Stomach (tissue), 9 donors: ENCODE measurements around the gene RNLS. TPM values are rescaled to one million over a fixed set of nuclear protein-coding genes. Genes with fewer than 3 reads are reported as not detected.
A peak's percentile ranks its signal among the peaks of the same experiment; 100 is the strongest.

Source experiments
- DNase-seq, 2 donors: peaks; one replicate each; pipeline versions ENCODE4 v3.0.0 to v3.0.0-alpha.2; 2013 to 2019
- H3K27ac ChIP-seq, 5 donors: fragments of 200-600 bp in 4 of 5; sonication (generic) in 4 of 5; one replicate each; pipeline ENCODE4 v1.5.1; 2013 to 2019; ENCODE audit warnings: mild to moderate bottlenecking in 1 of 5, moderate library complexity in 1 of 5
- H3K27me3 ChIP-seq, 3 donors: fragments of 200-600 bp; sonication (generic); one replicate each; pipeline ENCODE4 v1.5.1; 2017 to 2019; ENCODE audit warnings: mixed run types in 1 of 3
- H3K36me3 ChIP-seq, 4 donors: fragments of 200-600 bp; sonication (generic); 1 replicate in 3 of 4; 2 replicates in 1 of 4; pipeline ENCODE4 v1.5.1; 2016 to 2019
- H3K4me1 ChIP-seq, 4 donors: fragments of 200-600 bp; sonication (generic); one replicate each; pipeline ENCODE4 v1.5.1; 2016 to 2019
- H3K4me3 ChIP-seq, 4 donors: fragments of 200-600 bp; sonication (generic) in 3 of 4; one replicate each; pipeline ENCODE4 v1.5.1; 2016 to 2019; ENCODE audit warnings: mild to moderate bottlenecking in 1 of 4
- H3K9me3 ChIP-seq, 4 donors: fragments of 200-600 bp; sonication (generic); one replicate each; pipeline ENCODE4 v1.5.1; 2016 to 2019
- CTCF ChIP-seq, 7 experiments: fragments of 450-650 bp in 4 of 7; fragments of 200-600 bp in 3 of 7; sonication (generic) in 3 of 7; IDR thresholded peaks; one replicate each; pipeline ENCODE4 v1.5.1; 2016 to 2019; ENCODE audit warnings: antibody characterized with exemption in 7 of 7, control low read depth in 2 of 7, mild to moderate bottlenecking in 1 of 7
- EP300 ChIP-seq: sonication (generic); formaldehyde crosslinking; IDR thresholded peaks from one replicate; pipeline ENCODE4 v1.6.1; 2017; ENCODE audit warnings: antibody characterized with exemption
- POLR2A ChIP-seq, 4 donors: fragments of 450-650 bp; IDR thresholded peaks; one replicate each; pipeline ENCODE4 v1.6.1; 2016; ENCODE audit warnings: antibody characterized with exemption in 4 of 4, control low read depth in 2 of 4, mild to moderate bottlenecking in 1 of 4, moderate library complexity in 1 of 4
- POLR2AphosphoS5 ChIP-seq, 3 donors: sonication (generic); formaldehyde crosslinking; IDR thresholded peaks; one replicate each; pipeline ENCODE4 v1.6.1; 2016; ENCODE audit warnings: antibody characterized with exemption in 3 of 3
- WGBS, 5 donors: extraction: QIAGEN DNeasy Blood & Tissue Kit in 3 of 5; methylation state at CpG; one replicate each; pipeline versions ENCODE4 v1.1.5 to v1.1.7; 2013 to 2018; 5-methylcytosine and 5-hydroxymethylcytosine counted together
- intact Hi-C: fragments of 100-400 bp; cut with DNase I; formaldehyde crosslinking; loops from one replicate; pipeline ENCODE4 v1.15.1; 2023; ENCODE audit warnings: low total_unique reads
- polyA plus RNA-seq, 3 donors: library from polyadenylated mRNA; stranded (reverse); fragments of 200-250 nt; gene quantifications; one replicate each; pipeline ENCODE4 v1.2.3, GENCODE V29; 2013
- total RNA-seq, 5 donors: library from RNA; depleted of rRNA; stranded (reverse); fragments of >200 nt; gene quantifications; one replicate each; pipeline versions ENCODE4 v1.1.0 to v1.2.3, GENCODE V29; 2014 to 2016
- donor health status: healthy with polysubstance abuse.
- donor health status: Bipolar disorder and iron deficiency.
- donor health status: healthy.

Gene RNLS
- total and polyA plus RNA-seq, 8 donors, result 6.7 to 21.5 (median 11.6) TPM; not detected in 2

DNA sequence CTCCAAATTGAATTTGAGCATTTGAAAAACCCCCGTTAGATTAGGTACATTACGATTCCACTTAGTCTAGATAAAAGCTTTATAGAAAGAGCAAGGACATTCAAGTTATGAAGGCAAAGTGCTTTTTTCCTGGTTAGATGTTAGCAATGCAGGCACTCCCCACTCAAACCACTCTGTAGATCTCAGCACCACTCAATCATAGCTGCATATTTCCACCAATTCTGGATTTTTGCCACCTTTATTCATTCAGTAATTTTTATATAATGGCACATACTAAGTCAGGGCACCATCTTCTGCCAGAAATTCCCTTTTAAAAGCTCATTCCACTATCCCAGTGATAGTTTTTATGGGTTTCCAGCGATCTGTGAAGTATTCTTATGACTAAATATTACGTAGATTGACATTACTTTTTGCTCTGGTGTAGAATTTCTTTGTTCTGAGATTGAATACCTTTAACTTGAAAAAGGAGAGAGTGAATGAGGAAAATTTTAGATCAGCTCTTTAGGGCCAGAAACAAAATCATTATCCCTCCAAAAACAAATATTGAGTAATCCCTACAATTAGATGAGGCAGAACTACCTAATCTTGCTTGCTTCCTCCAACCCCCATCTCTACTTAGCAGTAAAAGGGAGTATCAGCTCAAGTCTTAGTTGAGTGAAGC is 51.6 kb downstream of the RNLS start:
- 59 to 71% (median 69%) methylated on average over 4 of the region's 4 CpGs for WGBS, 5 donors
- no peaks in the 10 kb centered on the region for H3K9me3 ChIP-seq
- H3K27me3 ChIP-seq, result no peaks in the 10 kb centered on the region
- no peaks in the 10 kb centered on the region for H3K36me3 ChIP-seq
- H3K4me3 ChIP-seq, result no peak overlapping the region
- no peak for DNase-seq
- H3K4me1 ChIP-seq, result peaks cover 0 to 8% (median 0%) of the 10 kb centered on the region in 4 donors
- intact Hi-C loops, result no loop called here
- no peak overlapping the region for H3K27ac ChIP-seq
- TF ChIP-seq POLR2A (IDR thresholded peaks at IDR 0.05), result no peak
- TF ChIP-seq CTCF (IDR thresholded peaks at IDR 0.05), result no peak
- TF ChIP-seq EP300, result no peak
- no peak for TF ChIP-seq POLR2AphosphoS5 (IDR thresholded peaks at IDR 0.05)

- intact Hi-C loops, result no loop called here
- peak in 1 of 2 donors; percentile 29 for DNase-seq
- no peak for TF ChIP-seq EP300
- TF ChIP-seq CTCF (IDR thresholded peaks at IDR 0.05), result no peak
- TF ChIP-seq POLR2AphosphoS5 (IDR thresholded peaks at IDR 0.05), result no peak
- TF ChIP-seq POLR2A (IDR thresholded peaks at IDR 0.05), result no peak
Observed at GRCh38 chr10:88530629-88531391, 52.3 kb downstream of the RNLS start.

DNA sequence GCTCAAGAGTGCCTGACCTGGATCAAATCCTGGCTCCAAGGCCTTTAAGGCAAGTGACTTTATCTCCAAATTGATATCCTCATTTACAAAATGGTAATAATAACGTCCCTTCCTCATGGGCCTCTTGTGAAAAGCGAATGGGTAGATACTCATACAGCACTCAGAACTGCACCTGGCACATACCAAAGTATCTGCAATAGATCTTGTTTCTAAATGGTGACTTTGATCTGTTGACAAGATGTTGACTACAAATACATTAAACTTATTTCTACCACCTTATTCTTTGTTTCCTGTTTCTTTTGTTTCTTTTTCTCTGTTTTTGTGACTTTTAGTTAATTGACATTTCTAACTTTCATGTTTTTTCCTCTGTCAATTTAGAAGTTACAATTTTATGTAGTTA is 53.0 kb downstream of the RNLS start:
- H3K27me3 ChIP-seq, result no peaks in the 10 kb centered on the region
- no peaks in the 10 kb centered on the region for H3K36me3 ChIP-seq
- WGBS, 5 donors, result 53 to 79% (median 64%) methylated on average over 2 of the region's 2 CpGs
- TF ChIP-seq EP300 (no peak), POLR2AphosphoS5 (IDR thresholded peaks at IDR 0.05) (no peak), POLR2A (IDR thresholded peaks at IDR 0.05) (no peak), CTCF (IDR thresholded peaks at IDR 0.05) (no peak)
- intact Hi-C loops, result no loop called here
- H3K9me3 ChIP-seq, result no peaks in the 10 kb centered on the region
- no peak overlapping the region for H3K4me3 ChIP-seq
- no peak overlapping the region for H3K27ac ChIP-seq
- peaks cover 0 to 22% (median 7%) of the 10 kb centered on the region in 4 donors for H3K4me1 ChIP-seq
- no peak for DNase-seq

More at GRCh38 chr10:88530629-88531391, 52.3 kb downstream of the RNLS start:
- Histone ChIP-seq H3K27ac (no peak overlapping the region), H3K27me3 (no peaks in the 10 kb centered on the region), H3K4me1 (peaks cover 0 to 15% (median 3%) of the 10 kb centered on the region in 4 donors), H3K9me3 (no peaks in the 10 kb centered on the region), H3K36me3 (no peaks in the 10 kb centered on the region), H3K4me3 (no peak overlapping the region)
- WGBS, 5 donors, result 63 to 95% (median 89%) methylated on average over 3 of the region's 3 CpGs

- no peaks in the 10 kb centered on the region for H3K27me3 ChIP-seq
- TF ChIP-seq EP300 (no peak), POLR2A (IDR thresholded peaks at IDR 0.05) (no peak), CTCF (IDR thresholded peaks at IDR 0.05) (no peak), POLR2AphosphoS5 (IDR thresholded peaks at IDR 0.05) (no peak)
- WGBS, 5 donors, result 80 to 88% (median 85%) methylated on average over 4 of the region's 4 CpGs
- no peak overlapping the region for H3K4me3 ChIP-seq
- H3K27ac ChIP-seq, result no peak overlapping the region
- intact Hi-C loops, result no loop called here
- no peaks in the 10 kb centered on the region for H3K9me3 ChIP-seq
- H3K36me3 ChIP-seq, result no peaks in the 10 kb centered on the region
- DNase-seq, result no peak
- H3K4me1 ChIP-seq, result peaks cover 0 to 26% (median 10%) of the 10 kb centered on the region in 4 donors
Observed at GRCh38 chr10:88528806-88529570, 54.1 kb downstream of the RNLS start.
